ENCODE results near the gene RYR2.

DNA sequence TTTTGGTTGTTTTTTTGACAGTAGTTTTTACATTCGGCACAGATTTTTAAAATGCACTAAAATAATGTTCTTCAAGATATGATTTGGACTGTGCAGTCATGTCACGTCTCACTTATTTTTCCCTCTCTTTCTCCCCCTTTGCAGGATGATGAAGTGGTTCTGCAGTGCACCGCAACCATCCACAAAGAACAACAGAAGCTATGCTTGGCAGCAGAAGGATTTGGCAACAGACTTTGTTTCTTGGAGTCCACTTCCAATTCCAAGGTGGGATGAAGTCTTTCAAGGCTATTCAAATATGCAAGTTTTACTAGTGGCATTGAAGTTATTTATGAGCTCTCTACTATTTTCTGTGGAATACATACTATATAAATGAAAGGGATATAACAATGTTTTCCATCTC, 228.4 kb downstream of the RYR2 start:
- TF ChIP-seq ESRRA (IDR thresholded peaks at IDR 0.05; ENCODE audit: borderline replicate concordance, low read length) (no peak), EHMT2 (IDR thresholded peaks at IDR 0.05; ENCODE audit: low read depth) (no peak)
- TF ChIP-seq, protein P1, sequence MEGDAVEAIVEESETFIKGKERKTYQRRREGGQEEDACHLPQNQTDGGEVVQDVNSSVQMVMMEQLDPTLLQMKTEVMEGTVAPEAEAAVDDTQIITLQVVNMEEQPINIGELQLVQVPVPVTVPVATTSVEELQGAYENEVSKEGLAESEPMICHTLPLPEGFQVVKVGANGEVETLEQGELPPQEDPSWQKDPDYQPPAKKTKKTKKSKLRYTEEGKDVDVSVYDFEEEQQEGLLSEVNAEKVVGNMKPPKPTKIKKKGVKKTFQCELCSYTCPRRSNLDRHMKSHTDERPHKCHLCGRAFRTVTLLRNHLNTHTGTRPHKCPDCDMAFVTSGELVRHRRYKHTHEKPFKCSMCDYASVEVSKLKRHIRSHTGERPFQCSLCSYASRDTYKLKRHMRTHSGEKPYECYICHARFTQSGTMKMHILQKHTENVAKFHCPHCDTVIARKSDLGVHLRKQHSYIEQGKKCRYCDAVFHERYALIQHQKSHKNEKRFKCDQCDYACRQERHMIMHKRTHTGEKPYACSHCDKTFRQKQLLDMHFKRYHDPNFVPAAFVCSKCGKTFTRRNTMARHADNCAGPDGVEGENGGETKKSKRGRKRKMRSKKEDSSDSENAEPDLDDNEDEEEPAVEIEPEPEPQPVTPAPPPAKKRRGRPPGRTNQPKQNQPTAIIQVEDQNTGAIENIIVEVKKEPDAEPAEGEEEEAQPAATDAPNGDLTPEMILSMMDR (IDR thresholded peaks at IDR 0.05): no peak
- TF ChIP-seq, protein P2, sequence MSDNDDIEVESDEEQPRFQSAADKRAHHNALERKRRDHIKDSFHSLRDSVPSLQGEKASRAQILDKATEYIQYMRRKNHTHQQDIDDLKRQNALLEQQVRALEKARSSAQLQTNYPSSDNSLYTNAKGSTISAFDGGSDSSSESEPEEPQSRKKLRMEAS (IDR thresholded peaks at IDR 0.05): no peak
- TF ChIP-seq, protein P3, sequence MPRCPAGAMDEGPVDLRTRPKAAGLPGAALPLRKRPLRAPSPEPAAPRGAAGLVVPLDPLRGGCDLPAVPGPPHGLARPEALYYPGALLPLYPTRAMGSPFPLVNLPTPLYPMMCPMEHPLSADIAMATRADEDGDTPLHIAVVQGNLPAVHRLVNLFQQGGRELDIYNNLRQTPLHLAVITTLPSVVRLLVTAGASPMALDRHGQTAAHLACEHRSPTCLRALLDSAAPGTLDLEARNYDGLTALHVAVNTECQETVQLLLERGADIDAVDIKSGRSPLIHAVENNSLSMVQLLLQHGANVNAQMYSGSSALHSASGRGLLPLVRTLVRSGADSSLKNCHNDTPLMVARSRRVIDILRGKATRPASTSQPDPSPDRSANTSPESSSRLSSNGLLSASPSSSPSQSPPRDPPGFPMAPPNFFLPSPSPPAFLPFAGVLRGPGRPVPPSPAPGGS (IDR thresholded peaks at IDR 0.05): no peak

Data from A549 (cell line).